HepG2 (cell line): ENCODE measurements around the gene DZIP1L. TPM values are rescaled to one million over a fixed set of nuclear protein-coding genes. Genes with fewer than 3 reads are reported as not detected.

Source experiments
- ATAC-seq: fragments of 200-7000 bp; cut with Tn5 transposase; 3 replicates; pipeline ENCODE4 v1.9.1; 2020; ENCODE audit warnings: mild to moderate bottlenecking, moderate library complexity
- BruUV-seq: library from RNA; stranded (reverse); fragments of 400-500 nt; replicated peaks from 2 replicates; lab custom pipeline; 2021; lab: Mats Ljungman, UMichigan
- CTCF ChIA-PET: fragments of 300-600 bp; formaldehyde crosslinking; extraction: SDS; loops from one replicate; lab custom pipeline; 2021; ENCODE audit warnings: low total read pairs, inconsistent platforms, low intra/inter-chr PET ratio; lab: Yijun Ruan, JAX
- POLR2A ChIA-PET: fragments of 350-600 bp; sonication (Branson Sonifier 250); formaldehyde crosslinking; loops from one replicate; lab custom pipeline; 2020; ENCODE audit warnings: antibody characterized with exemption, inconsistent platforms; lab: Yijun Ruan, JAX
- DNase-seq: peaks from one replicate; pipeline ENCODE4 v3.0.0-alpha.2; 2015; ENCODE audit warnings: low spot score
- FAIRE-seq: peaks from 3 replicates; lab custom pipeline; 2011; peaks lifted over from hg19 to GRCh38; lab: Jason Lieb, UNC
- H2AFZ ChIP-seq: one replicate; pipeline ENCODE4 v1.6.1; 2011; ENCODE audit warnings: low read length, inconsistent platforms
- H3K27ac ChIP-seq: fragments of 300-600 bp; 3 replicates; pipeline ENCODE4 v1.8.0; 2011; ENCODE audit warnings: mixed run types, mild to moderate bottlenecking, mixed read lengths, low read length, inconsistent platforms; ENCODE audit not compliant: insufficient read depth; ENCODE audit errors: extremely low read length
- H3K27me3 ChIP-seq, 2 experiments: fragments of 200-600 bp in 1 of 2; 2 replicates in 1 of 2; 3 replicates in 1 of 2; pipeline versions ENCODE4 v1.6.0 to v1.8.0; 2011; ENCODE audit warnings: low read length in 2 of 2, mild to moderate bottlenecking in 2 of 2, moderate library complexity in 2 of 2, inconsistent platforms in 1 of 2; ENCODE audit not compliant: insufficient read depth in 2 of 2, control insufficient read depth in 1 of 2
- H3K36me3 ChIP-seq, 2 experiments: fragments of 200-600 bp in 1 of 2; replicated peaks in 1 of 2; 2 replicates in 1 of 2; 3 replicates in 1 of 2; pipeline versions ENCODE4 v1.5.1 to v1.8.0; 2011; ENCODE audit warnings: low read length in 2 of 2, inconsistent platforms in 1 of 2; ENCODE audit not compliant: insufficient read depth in 2 of 2, control insufficient read depth in 1 of 2
- H3K4me1 ChIP-seq: 2 replicates; pipeline ENCODE4 v1.5.1; 2012; ENCODE audit warnings: low read length, inconsistent platforms; ENCODE audit not compliant: insufficient read depth
- H3K4me2 ChIP-seq: 2 replicates; pipeline ENCODE4 v1.6.0; 2011; ENCODE audit warnings: low read depth, low read length, inconsistent platforms
- H3K4me3 ChIP-seq, 3 experiments: fragments of 200-600 bp in 1 of 3; sonication (generic), shearing (Covaris generic) in 1 of 3; replicated peaks in 1 of 3; 2 replicates each; pipeline ENCODE4 v1.5.1; 2011 to 2016; ENCODE audit warnings: low read length in 3 of 3, inconsistent platforms in 2 of 3, low read depth in 2 of 3, mild to moderate bottlenecking in 2 of 3, control low read depth in 1 of 3, mixed read lengths in 1 of 3; ENCODE audit not compliant: insufficient read depth in 1 of 3
- H3K79me2 ChIP-seq: one replicate; pipeline ENCODE4 v1.6.1; 2011; ENCODE audit warnings: low read length, inconsistent platforms; ENCODE audit not compliant: insufficient read depth
- H3K9ac ChIP-seq: 2 replicates; pipeline ENCODE4 v1.6.0; 2011; ENCODE audit warnings: mild to moderate bottlenecking, low read depth, low read length, inconsistent platforms; ENCODE audit not compliant: insufficient read depth
- H3K9me3 ChIP-seq: 2 replicates; pipeline ENCODE4 v1.5.1; 2012; ENCODE audit warnings: mild to moderate bottlenecking, low read length
- H4K20me1 ChIP-seq: 2 replicates; pipeline ENCODE4 v1.6.0; 2011; ENCODE audit warnings: inconsistent platforms, mild to moderate bottlenecking, low read length, moderate library complexity; ENCODE audit not compliant: insufficient read depth
- CERS6 ChIP-seq: sonication (generic); formaldehyde crosslinking; IDR thresholded peaks from 2 replicates; pipeline ENCODE4 v1.5.0; 2020; ENCODE audit warnings: missing genetic modification reagents
- JUNB ChIP-seq: sonication (generic); formaldehyde crosslinking; IDR thresholded peaks from 2 replicates; pipeline ENCODE4 v1.8.0; 2022; ENCODE audit warnings: missing genetic modification reagents, mild to moderate bottlenecking, borderline replicate concordance
- KAT2B ChIP-seq: fragments of 150-350 bp; IDR thresholded peaks from 2 replicates; pipeline ENCODE4 v1.6.1; 2014; ENCODE audit warnings: low read depth, low read length, borderline replicate concordance
- MIER2 ChIP-seq: IDR thresholded peaks from 2 replicates; pipeline ENCODE4 v1.6.1; 2016; ENCODE audit warnings: missing biosample characterization, missing genetic modification reagents
- ZNF335 ChIP-seq: sonication (generic); formaldehyde crosslinking; IDR thresholded peaks from 2 replicates; pipeline ENCODE4 v1.4.0; 2020; ENCODE audit warnings: missing genetic modification reagents
- ZXDC ChIP-seq: sonication (generic); formaldehyde crosslinking; IDR thresholded peaks from 2 replicates; pipeline ENCODE4 v1.5.0; 2020; ENCODE audit warnings: mild to moderate bottlenecking, missing genetic modification reagents
- WGBS: methylation state at CpG from one replicate; pipeline ENCODE4 v1.1.6; 2017; ENCODE audit warnings: low lambda C conversion rate; 5-methylcytosine and 5-hydroxymethylcytosine counted together
- in situ Hi-C: cut with HindIII; loops from 2 replicates; pipeline ENCODE4 v1.10.0; 2017; ENCODE audit warnings: low pct_unique_long_range_greater_than_20kb; ENCODE audit not compliant: extremely low pct_ligation_motif_present
- intact Hi-C: fragments of 100-400 bp; cut with micrococcal nuclease; formaldehyde crosslinking; loops from one replicate; pipeline ENCODE4 v1.10.0; 2022; ENCODE audit not compliant: unreplicated experiment
- polyA plus RNA-seq, 8 experiments: library from polyadenylated mRNA; depleted of rRNA in 3 of 8; stranded (reverse) in 7 of 8; unstranded in 1 of 8; fragments of >200 nt; fragmentation: Illumina TruSeq in 4 of 8; extraction: Trizol in 4 of 8; gene quantifications; 2 replicates each; pipeline versions ENCODE4 v1.2.1 to v1.2.3, GENCODE V29; 2011 to 2016; ENCODE audit warnings: low read depth in 4 of 8, missing spikeins in 1 of 8, mixed read lengths in 1 of 8; ENCODE audit not compliant: insufficient read depth in 1 of 8
- total RNA-seq, 5 experiments: library from RNA; depleted of rRNA; stranded (reverse); fragments of >200 nt; fragmentation: Illumina TruSeq; extraction: Trizol; gene quantifications; 2 replicates each; pipeline ENCODE4 v1.2.3, GENCODE V29; 2016; ENCODE audit warnings: low read depth in 1 of 5

DZIP1L gene
- total and polyA plus RNA-seq, 2 of the 13 experiments (the other 11 are each of a cell fraction or from before 2014, with no cell fraction given), result 0.90 to 1.2 TPM

GRCh38 chr3:138065949-138066348 is 49.5 kb downstream of the DZIP1L start:
- DNase-seq, result no peak
- H3K79me2 ChIP-seq, result no peaks in the 10 kb centered on the region
- ATAC-seq, result no peak
- no peak for TF ChIP-seq MIER2
- TF ChIP-seq KAT2B, result no peak
- no peak for TF ChIP-seq JUNB (CRISPR knock-in tag)
- no peak for TF ChIP-seq ZXDC
- TF ChIP-seq CERS6, result no peak
- no peak for TF ChIP-seq ZNF335
- TF ChIP-seq, all 625 proteins: peak for 0
- H3K27me3 ChIP-seq, result no peaks in the 10 kb centered on the region
- CTCF ChIA-PET, result no interaction called here
- in situ Hi-C loops, result loop anchor here (5.0 kb wide), 1 partner anchor 51 kb away; the partner anchor contains the start of gene DZIP1L
- intact Hi-C loops, result no loop called here
- no peaks in the 10 kb centered on the region for H3K9me3 ChIP-seq
- no TSS peak for BruUV-seq
- H3K36me3 ChIP-seq, result no peaks in the 10 kb centered on the region
- H4K20me1 ChIP-seq, result no peaks in the 10 kb centered on the region
- POLR2A ChIA-PET, result no interaction called here
- no peak for FAIRE-seq
- no peak overlapping the region for H2AFZ ChIP-seq
- no peak overlapping the region for H3K9ac ChIP-seq
- WGBS, result 98% methylated on average over 2 of the region's 2 CpGs
- no peak overlapping the region for H3K4me3 ChIP-seq
- no peak overlapping the region for H3K4me2 ChIP-seq
- no peaks in the 10 kb centered on the region for H3K4me1 ChIP-seq
- no peak overlapping the region for H3K27ac ChIP-seq
